Measurements from ENCODE around the gene MSANTD4.
"Not testable (repeated sequence)": the region's sequence is repeated elsewhere in the genome, so short reads cannot be mapped to it uniquely, and the experiment has no call there.

MSANTD4 gene

GRCh38 chr11:106021967-106022794 is at the start of gene MSANTD4:
MSANTD4 (minus strand) TSS chr11:106022240; CDS start chr11:106010917, 11,323 bp downstream.
- DNase-seq = peak; percentile 99

GRCh38 chr11:106070606-106071005 is 48.6 kb upstream of the MSANTD4 start:
- no peak for DNase-seq

GRCh38 chr11:106063009-106063408 is 41.0 kb upstream of the MSANTD4 start:
- no peak for DNase-seq

- no peak for DNase-seq
Measured at GRCh38 chr11:106061954-106062949, 40.2 kb upstream of the MSANTD4 start.

- no peak for DNase-seq
Measured at GRCh38 chr11:106061249-106061784, 39.3 kb upstream of the MSANTD4 start.

- DNase-seq = no peak
Measured at GRCh38 chr11:106059617-106060016, 37.6 kb upstream of the MSANTD4 start.

- not testable (repeated sequence) for DNase-seq
Measured at GRCh38 chr11:106058377-106058776, 36.3 kb upstream of the MSANTD4 start.

- DNase-seq = no peak
Measured at GRCh38 chr11:106051103-106051502, 29.1 kb upstream of the MSANTD4 start.

- no peak for DNase-seq
Measured at GRCh38 chr11:106049727-106050476, 27.9 kb upstream of the MSANTD4 start.

- no peak for DNase-seq
Measured at GRCh38 chr11:106047631-106048030, 25.6 kb upstream of the MSANTD4 start.

GRCh38 chr11:106043540-106043939 is 21.5 kb upstream of the MSANTD4 start:
- no peak for DNase-seq

GRCh38 chr11:106032861-106033260 is 10.8 kb upstream of the MSANTD4 start:
- DNase-seq = no peak

GRCh38 chr11:106031936-106032335 is 9.9 kb upstream of the MSANTD4 start:
- DNase-seq = no peak

GRCh38 chr11:106031202-106031810 is 9.3 kb upstream of the MSANTD4 start:
- DNase-seq = no peak

- no peak for DNase-seq
Measured at GRCh38 chr11:106030609-106031008, 8.6 kb upstream of the MSANTD4 start.

GRCh38 chr11:106022795-106023275 is 795 bp upstream of the MSANTD4 start:
- no peak for DNase-seq

GRCh38 chr11:106021181-106021966 is 666 bp downstream of the MSANTD4 start:
- no peak for DNase-seq

- DNase-seq = no peak
Measured at GRCh38 chr11:106017093-106017492, 4.9 kb downstream of the MSANTD4 start.

GRCh38 chr11:106015066-106015465 is 7.0 kb downstream of the MSANTD4 start:
- no peak for DNase-seq

GRCh38 chr11:106014620-106015019 is 7.4 kb downstream of the MSANTD4 start:
- no peak for DNase-seq

- no peak for DNase-seq
Measured at GRCh38 chr11:106014035-106014434, 8.0 kb downstream of the MSANTD4 start.
